GM19468 (cell line): ENCODE data around the gene TSFM.

Experiments used
- ATAC-seq: cut with Tn5 transposase; IDR thresholded peaks from one replicate; pipeline ENCODE4 v1.9.1; 2021; ENCODE audit warnings: mild to moderate bottlenecking, moderate library complexity, moderate number of reproducible peaks; ENCODE audit not compliant: unreplicated experiment; ENCODE audit errors: extremely low read depth

The TSFM gene

DNA sequence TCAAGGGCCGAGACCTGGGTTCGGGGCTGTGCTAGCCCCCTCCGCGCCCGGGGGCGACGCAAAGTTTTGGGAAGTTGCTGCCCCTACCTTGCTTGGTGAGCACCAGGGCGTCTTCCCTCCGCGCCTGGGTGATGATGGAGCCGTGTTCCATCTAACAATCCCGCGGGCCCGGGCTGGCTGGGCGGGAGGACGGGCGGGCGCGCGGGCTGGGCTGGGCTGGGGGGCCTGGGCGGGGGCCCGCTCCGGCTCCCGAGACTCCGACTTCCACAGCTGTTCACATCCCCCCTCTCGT, 63.6 kb downstream of the TSFM start:
- ATAC-seq: no peak

DNA sequence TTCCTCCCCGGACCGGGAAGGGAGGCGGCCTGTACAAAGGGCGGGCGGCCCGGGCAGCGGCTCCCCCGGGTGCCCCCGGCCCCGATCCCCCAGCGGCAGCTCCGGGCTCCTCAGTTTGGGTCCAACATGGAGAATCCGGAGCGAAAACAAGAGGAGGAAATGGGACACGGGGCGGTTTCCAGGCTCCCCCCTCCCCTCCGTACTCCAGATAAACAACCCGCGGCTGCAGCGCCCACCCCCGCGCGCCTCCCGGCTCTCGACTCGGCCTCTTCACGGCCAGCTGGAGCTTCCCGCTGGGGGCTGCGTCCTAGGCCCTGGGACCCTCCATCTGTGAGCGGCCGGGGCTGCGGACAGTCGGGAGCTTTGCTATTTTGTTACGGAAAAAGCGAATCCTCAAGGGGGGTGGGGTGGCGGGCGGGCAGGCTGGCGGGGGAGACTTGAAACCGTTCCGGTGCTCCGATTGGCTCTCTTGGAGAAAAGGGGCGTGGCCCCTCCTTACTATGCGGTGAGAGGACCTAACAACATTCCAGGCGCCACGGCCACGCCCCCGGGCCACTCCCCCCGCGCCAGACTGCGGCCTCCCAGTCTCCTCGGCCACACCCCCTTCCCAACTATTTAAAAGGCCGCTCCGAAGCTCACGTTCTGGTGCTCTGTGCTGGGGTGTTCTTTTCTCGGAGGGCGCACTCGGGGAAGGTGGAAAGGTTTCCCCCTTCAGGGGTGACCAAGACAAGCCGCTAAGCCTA, 64.2 kb downstream of the TSFM start, which contains the start of gene CTDSP2:
TSS of gene CTDSP2 (minus strand) at position 153 of the 743 bp plus-strand sequence. CDS start 294 bp downstream, outside the sequence.
- no peak for ATAC-seq
